Measurements from ENCODE around the gene HSF5. TPM values are rescaled to one million over a fixed set of nuclear protein-coding genes. Genes with fewer than 3 reads are reported as not detected.

HSF5 gene
- total RNA-seq, 1 donor from 2014 or later: 0.42 TPM

DNA sequence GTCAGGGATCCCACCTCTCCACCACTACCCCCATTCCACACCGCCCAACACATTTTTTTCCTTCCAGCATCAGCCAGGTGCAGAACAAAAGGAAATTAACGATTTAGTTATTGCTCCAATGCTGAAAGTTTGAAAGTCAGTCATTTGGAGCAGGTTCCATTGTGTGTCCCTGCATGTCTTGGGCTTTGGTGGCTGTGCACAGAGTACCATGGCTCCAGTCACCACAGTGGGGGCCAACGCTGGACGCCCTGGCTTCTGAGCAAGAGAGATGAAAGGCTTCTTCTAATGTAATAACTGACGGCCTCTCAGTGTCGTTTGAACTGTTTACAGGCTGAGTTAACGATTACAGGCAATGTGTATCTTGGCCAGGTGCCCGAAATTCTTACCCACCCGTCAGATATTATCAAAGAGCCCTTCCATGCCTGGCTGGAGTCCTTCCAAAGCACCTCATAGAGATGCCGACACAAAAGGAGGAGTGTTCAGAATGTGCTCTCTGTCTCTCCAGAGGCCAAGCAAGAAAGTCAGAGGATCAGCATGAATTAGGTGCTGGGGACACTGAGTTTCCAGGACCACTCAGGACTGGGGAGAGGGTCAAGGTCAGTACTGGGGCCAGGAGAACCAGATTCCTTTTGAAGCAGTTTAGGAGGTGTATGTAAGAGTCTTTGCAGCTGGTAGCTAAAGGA, 96.8 kb downstream of the HSF5 start:
- DNase-seq (ENCODE audit: low read depth): peak; percentile 84
- Histone ChIP-seq H3K4me3 (ENCODE audit: low read depth, low read length) (no peak overlapping the region), H3K36me3 (ENCODE audit: control insufficient read depth, insufficient read depth, low read length) (no peaks in the 10 kb centered on the region), H3K27me3 (ENCODE audit: control insufficient read depth, insufficient read depth, low read length) (no peaks in the 10 kb centered on the region)
- TF ChIP-seq, protein P1, sequence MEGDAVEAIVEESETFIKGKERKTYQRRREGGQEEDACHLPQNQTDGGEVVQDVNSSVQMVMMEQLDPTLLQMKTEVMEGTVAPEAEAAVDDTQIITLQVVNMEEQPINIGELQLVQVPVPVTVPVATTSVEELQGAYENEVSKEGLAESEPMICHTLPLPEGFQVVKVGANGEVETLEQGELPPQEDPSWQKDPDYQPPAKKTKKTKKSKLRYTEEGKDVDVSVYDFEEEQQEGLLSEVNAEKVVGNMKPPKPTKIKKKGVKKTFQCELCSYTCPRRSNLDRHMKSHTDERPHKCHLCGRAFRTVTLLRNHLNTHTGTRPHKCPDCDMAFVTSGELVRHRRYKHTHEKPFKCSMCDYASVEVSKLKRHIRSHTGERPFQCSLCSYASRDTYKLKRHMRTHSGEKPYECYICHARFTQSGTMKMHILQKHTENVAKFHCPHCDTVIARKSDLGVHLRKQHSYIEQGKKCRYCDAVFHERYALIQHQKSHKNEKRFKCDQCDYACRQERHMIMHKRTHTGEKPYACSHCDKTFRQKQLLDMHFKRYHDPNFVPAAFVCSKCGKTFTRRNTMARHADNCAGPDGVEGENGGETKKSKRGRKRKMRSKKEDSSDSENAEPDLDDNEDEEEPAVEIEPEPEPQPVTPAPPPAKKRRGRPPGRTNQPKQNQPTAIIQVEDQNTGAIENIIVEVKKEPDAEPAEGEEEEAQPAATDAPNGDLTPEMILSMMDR (IDR thresholded peaks at IDR 0.05; ENCODE audit: insufficient read depth, low read length, poor library complexity, severe bottlenecking): no peak

DNA sequence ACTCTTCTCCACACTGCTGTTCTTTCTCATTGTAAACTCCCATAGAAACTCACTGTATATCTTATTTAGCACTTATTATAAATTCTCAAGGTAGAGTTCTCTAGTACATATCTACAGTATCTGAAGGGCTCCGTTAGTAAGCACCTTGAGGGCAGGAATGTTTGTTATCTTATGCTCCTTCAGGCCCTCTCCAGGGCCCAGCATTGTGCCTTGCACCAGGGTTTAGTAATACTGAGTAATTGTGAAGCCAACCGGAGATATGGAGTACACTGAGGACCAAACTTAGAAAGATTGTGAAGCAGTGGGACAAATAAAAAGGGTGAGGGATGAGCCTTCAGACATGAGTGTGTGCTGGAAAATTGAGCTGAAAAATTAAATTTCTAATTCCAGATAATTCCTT, 97.3 kb downstream of the HSF5 start:
- TF ChIP-seq, protein P1 (IDR thresholded peaks at IDR 0.05; ENCODE audit: insufficient read depth, low read length, poor library complexity, severe bottlenecking): no peak

DNA sequence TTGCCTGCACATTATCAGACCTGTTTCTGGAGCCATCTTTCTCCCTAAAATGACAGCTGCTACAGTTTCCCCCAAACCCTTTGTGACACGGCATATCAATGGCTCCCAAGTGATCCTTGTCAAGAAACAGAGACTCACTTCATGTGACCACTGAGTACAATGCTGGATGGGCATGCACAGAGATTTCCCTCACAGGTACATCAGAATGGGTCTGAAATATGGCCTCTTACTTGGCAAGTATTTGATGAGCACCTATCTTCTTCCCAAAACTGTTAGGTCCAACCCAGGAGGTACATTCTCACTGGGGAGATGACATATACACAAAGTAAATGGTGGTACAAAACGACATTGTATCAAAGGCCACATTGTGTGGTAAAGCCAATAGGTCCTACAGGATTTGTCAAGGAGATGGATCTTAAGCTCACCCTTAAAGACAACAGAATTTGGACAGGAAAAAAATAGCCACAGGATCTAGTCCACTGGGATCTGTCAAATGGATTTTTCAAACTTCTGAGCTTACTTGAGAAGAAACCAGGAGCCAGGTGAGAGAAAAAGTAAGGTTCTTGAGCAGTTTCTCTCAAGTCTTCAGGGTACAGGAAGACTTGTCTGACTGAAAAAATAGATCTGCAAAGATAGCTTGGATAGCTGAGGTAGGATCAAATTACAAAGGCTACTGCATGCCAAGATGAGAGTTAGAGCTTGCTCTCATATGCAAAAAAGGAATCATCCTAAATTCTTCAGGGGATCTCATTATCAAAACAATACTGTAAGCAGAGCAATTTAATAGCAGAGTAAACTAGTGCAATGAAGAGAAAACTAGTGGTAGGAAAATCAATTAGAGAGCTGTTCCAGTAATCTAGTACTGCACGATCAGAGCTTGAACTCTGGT, 99.7 kb downstream of the HSF5 start:
- Histone ChIP-seq H3K27me3 (ENCODE audit: control insufficient read depth, insufficient read depth, low read length) (no peaks in the 10 kb centered on the region), H3K36me3 (ENCODE audit: control insufficient read depth, insufficient read depth, low read length) (no peaks in the 10 kb centered on the region), H3K4me3 (ENCODE audit: low read depth, low read length) (no peak overlapping the region)
- DNase-seq (ENCODE audit: low read depth): no peak
- TF ChIP-seq, protein P1 (IDR thresholded peaks at IDR 0.05; ENCODE audit: insufficient read depth, low read length, poor library complexity, severe bottlenecking): no peak

More for the DNA sequence above, 97.3 kb downstream of the HSF5 start:
- Histone ChIP-seq H3K36me3 (ENCODE audit: control insufficient read depth, insufficient read depth, low read length) (no peaks in the 10 kb centered on the region), H3K27me3 (ENCODE audit: control insufficient read depth, insufficient read depth, low read length) (no peaks in the 10 kb centered on the region), H3K4me3 (ENCODE audit: low read depth, low read length) (no peak overlapping the region)
- no peak for DNase-seq (ENCODE audit: low read depth)

DNA sequence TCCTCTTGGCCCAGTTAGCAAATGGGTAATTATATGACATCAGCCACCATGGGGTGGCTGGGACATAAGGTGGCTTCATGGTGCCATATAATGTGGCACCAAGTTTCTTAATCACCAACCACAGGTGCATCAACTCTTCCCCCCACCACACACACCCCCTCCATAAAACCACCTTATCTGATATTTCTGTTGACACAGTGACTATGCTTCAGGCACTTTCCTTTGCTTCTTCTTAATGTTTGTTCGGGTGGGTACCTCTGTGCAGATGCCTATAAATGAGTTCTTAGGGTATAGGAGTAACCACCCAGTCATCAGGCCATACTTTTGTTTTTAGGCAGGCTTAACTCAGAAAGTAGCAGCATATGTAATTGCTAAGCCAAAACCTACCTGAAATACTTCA, 100.4 kb downstream of the HSF5 start:
- DNase-seq (ENCODE audit: low read depth): no peak
- Histone ChIP-seq H3K4me3 (ENCODE audit: low read depth, low read length) (no peak overlapping the region), H3K27me3 (ENCODE audit: control insufficient read depth, insufficient read depth, low read length) (no peaks in the 10 kb centered on the region), H3K36me3 (ENCODE audit: control insufficient read depth, insufficient read depth, low read length) (no peaks in the 10 kb centered on the region)
- TF ChIP-seq, protein P1 (IDR thresholded peaks at IDR 0.05; ENCODE audit: insufficient read depth, low read length, poor library complexity, severe bottlenecking): no peak

DNA sequence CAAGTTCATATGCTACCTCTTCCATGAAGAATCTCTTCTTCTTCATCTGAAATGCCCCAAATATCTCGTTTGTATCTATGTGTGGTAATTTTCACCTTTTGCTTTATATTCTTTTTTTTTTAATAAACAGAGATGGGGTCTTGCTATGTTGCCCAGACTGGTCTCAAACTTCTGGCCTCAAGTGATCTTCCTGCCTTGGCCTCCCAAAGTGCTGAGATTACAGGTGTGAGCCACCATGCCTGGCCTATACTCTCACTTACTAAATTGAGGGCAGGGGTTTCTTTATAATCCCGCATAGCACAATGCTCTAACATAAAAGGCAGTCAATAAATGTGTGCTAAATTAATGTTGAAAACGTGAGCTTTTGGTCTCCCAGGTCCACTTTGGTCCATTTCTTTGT, 101.5 kb downstream of the HSF5 start:
- TF ChIP-seq, protein P1 (IDR thresholded peaks at IDR 0.05; ENCODE audit: insufficient read depth, low read length, poor library complexity, severe bottlenecking): no peak
- Histone ChIP-seq H3K36me3 (ENCODE audit: control insufficient read depth, insufficient read depth, low read length) (no peaks in the 10 kb centered on the region), H3K4me3 (ENCODE audit: low read depth, low read length) (no peak overlapping the region), H3K27me3 (ENCODE audit: control insufficient read depth, insufficient read depth, low read length) (no peaks in the 10 kb centered on the region)
- no peak for DNase-seq (ENCODE audit: low read depth)

Measured in kidney epithelial cell (primary cell).